IMR-90 (cell line): ENCODE results near the gene ANTXRL.

ENCODE experiments used
- CEBPB ChIP-seq: IDR thresholded peaks from 2 replicates; pipeline ENCODE4 v1.6.1; 2012; ENCODE audit warnings: low read depth, low read length, improper control_type of control experiment
- CTCF ChIP-seq: conservative IDR thresholded peaks from 2 replicates; pipeline ENCODE4 v1.5.1; 2012; ENCODE audit warnings: mild to moderate bottlenecking, low read depth, low read length, improper control_type of control experiment
- FOS ChIP-seq: fragments of 150-350 bp; IDR thresholded peaks from 2 replicates; pipeline ENCODE4 v1.6.1; 2016; ENCODE audit warnings: low read depth, low read length
- MAFK ChIP-seq: IDR thresholded peaks from 2 replicates; pipeline ENCODE4 v1.6.1; 2012; ENCODE audit warnings: low read depth, low read length, improper control_type of control experiment
- POLR2A ChIP-seq: IDR thresholded peaks from 2 replicates; pipeline ENCODE4 v1.6.1; 2012; ENCODE audit warnings: mild to moderate bottlenecking, low read depth, low read length
- RAD21 ChIP-seq: IDR thresholded peaks from 2 replicates; pipeline ENCODE4 v1.6.1; 2012; ENCODE audit warnings: low read length, improper control_type of control experiment
- SMC3 ChIP-seq: fragments of 150-350 bp; IDR thresholded peaks from 2 replicates; pipeline ENCODE4 v1.6.1; 2016; ENCODE audit warnings: low read depth, mild to moderate bottlenecking, antibody characterized with exemption, low read length, moderate library complexity
- USF2 ChIP-seq: fragments of 150-350 bp; IDR thresholded peaks from 2 replicates; pipeline ENCODE4 v1.6.1; 2017; ENCODE audit warnings: mild to moderate bottlenecking, antibody characterized with exemption, low read length, low read depth

GRCh38 chr10:46319389-46319788 is 32.6 kb downstream of the ANTXRL start:
- no peak for TF ChIP-seq CTCF
- TF ChIP-seq CEBPB: no peak
- no peak for TF ChIP-seq POLR2A
- no peak for TF ChIP-seq MAFK
- TF ChIP-seq USF2: no peak
- TF ChIP-seq RAD21: no peak
- no peak for TF ChIP-seq FOS
- no peak for TF ChIP-seq SMC3
